Keratinocyte (primary cell): Measurements from ENCODE around the gene SCNN1B. TPM values are rescaled to one million over a fixed set of nuclear protein-coding genes. Genes with fewer than 3 reads are reported as not detected.

Experiments used
- DNase-seq: peaks from one replicate; pipeline ENCODE4 v3.0.0-alpha.2; 2011; ENCODE audit warnings: low read depth, missing footprints, low spot score
- FAIRE-seq: peaks from 2 replicates; lab custom pipeline; 2011; peaks lifted over from hg19 to GRCh38; lab: Jason Lieb, UNC
- H2AFZ ChIP-seq: 2 replicates; pipeline ENCODE4 v1.6.0; 2012; ENCODE audit warnings: low read length, control low read depth, inconsistent platforms; ENCODE audit not compliant: control insufficient read depth
- H3K27ac ChIP-seq: 2 replicates; pipeline ENCODE4 v1.5.1; 2011; ENCODE audit warnings: low read length; ENCODE audit not compliant: control insufficient read depth, insufficient read depth
- H3K27me3 ChIP-seq: 3 replicates; pipeline ENCODE4 v1.6.0; 2011; ENCODE audit warnings: low read length; ENCODE audit not compliant: control insufficient read depth, insufficient read depth; ENCODE audit errors: extremely low read depth
- H3K36me3 ChIP-seq, 2 experiments: 2 replicates in 1 of 2; 3 replicates in 1 of 2; pipeline ENCODE4 v1.5.1; 2011; ENCODE audit warnings: low read length in 2 of 2, mild to moderate bottlenecking in 1 of 2; ENCODE audit not compliant: control insufficient read depth in 2 of 2, insufficient read depth in 2 of 2; ENCODE audit errors: extremely low read depth in 1 of 2
- H3K4me1 ChIP-seq: 3 replicates; pipeline ENCODE4 v1.5.1; 2011; ENCODE audit warnings: low read length; ENCODE audit not compliant: control insufficient read depth, insufficient read depth; ENCODE audit errors: extremely low read depth
- H3K4me2 ChIP-seq: 3 replicates; pipeline ENCODE4 v1.6.0; 2011; ENCODE audit warnings: low read depth, low read length; ENCODE audit not compliant: control insufficient read depth, insufficient read depth; ENCODE audit errors: extremely low read depth
- H3K4me3 ChIP-seq, 3 experiments: fragments of 200-600 bp in 1 of 3; sonication (generic) in 1 of 3; 2 replicates in 2 of 3; 3 replicates in 1 of 3; pipeline ENCODE4 v1.5.1; 2011 to 2016; ENCODE audit warnings: low read length in 3 of 3, mild to moderate bottlenecking in 3 of 3, control low read depth in 2 of 3, inconsistent platforms in 1 of 3, low read depth in 1 of 3, mixed read lengths in 1 of 3, mixed run types in 1 of 3, moderate library complexity in 1 of 3; ENCODE audit not compliant: control insufficient read depth in 2 of 3, insufficient read depth in 2 of 3; ENCODE audit errors: extremely low read depth in 1 of 3
- H3K79me2 ChIP-seq: 2 replicates; pipeline ENCODE4 v1.6.0; 2012; ENCODE audit warnings: low read length; ENCODE audit not compliant: control insufficient read depth, insufficient read depth
- H3K9ac ChIP-seq: 3 replicates; pipeline ENCODE4 v1.6.0; 2011; ENCODE audit warnings: low read length; ENCODE audit not compliant: control insufficient read depth, insufficient read depth; ENCODE audit errors: extremely low read depth
- H3K9me1 ChIP-seq: 3 replicates; pipeline ENCODE4 v1.6.0; 2011; ENCODE audit warnings: low read length; ENCODE audit not compliant: control insufficient read depth, insufficient read depth; ENCODE audit errors: extremely low read depth
- H3K9me3 ChIP-seq: 2 replicates; pipeline ENCODE4 v1.5.1; 2012; ENCODE audit warnings: low read depth, low read length; ENCODE audit not compliant: control insufficient read depth
- H4K20me1 ChIP-seq: 3 replicates; pipeline ENCODE4 v1.6.0; 2011; ENCODE audit warnings: low read length; ENCODE audit not compliant: control insufficient read depth, insufficient read depth; ENCODE audit errors: extremely low read depth
- CTCF ChIP-seq, 3 experiments: IDR thresholded peaks in 1 of 3; conservative IDR thresholded peaks in 1 of 3; optimal IDR thresholded peaks in 1 of 3; 2 replicates in 2 of 3; 3 replicates in 1 of 3; pipeline versions ENCODE3 to v1.5.1; 2011; ENCODE audit warnings: low read length in 3 of 3, mild to moderate bottlenecking in 3 of 3, moderate library complexity in 2 of 3, control low read depth in 1 of 3, inconsistent platforms in 1 of 3; ENCODE audit not compliant: insufficient read depth in 2 of 3; ENCODE audit errors: extremely low read depth in 1 of 3
- EZH2 ChIP-seq: IDR thresholded peaks from one replicate; pipeline ENCODE4 v1.6.1; 2012; ENCODE audit warnings: inconsistent platforms, mild to moderate bottlenecking, low read length, moderate library complexity
- dilution Hi-C: fragments of 300-500 bp; cut with MboI; formaldehyde crosslinking; loops from one replicate; pipeline ENCODE4 v1.7.0; 2020; ENCODE audit warnings: low sequenced_read_pairs; ENCODE audit not compliant: extremely low pct_ligation_motif_present
- polyA plus RNA-seq, 5 experiments: library from polyadenylated mRNA; depleted of rRNA in 3 of 5; stranded (reverse) in 3 of 5; stranded (forward) in 1 of 5; unstranded in 1 of 5; fragments of >200 nt; gene quantifications; 1 replicate in 1 of 5; 2 replicates in 3 of 5; 3 replicates in 1 of 5; pipeline versions ENCODE4 v1.2.1 to v1.2.3, GENCODE V29; 2011 to 2012; ENCODE audit warnings: missing spikeins in 2 of 5, low read depth in 1 of 5, low replicate concordance in 1 of 5

Gene SCNN1B
- polyA plus RNA-seq, 1 donor (not counting 4 experiments of a cell fraction or from before 2014, with no cell fraction given) = 0.92 TPM

- H3K79me2 ChIP-seq = no peaks in the 10 kb centered on the region
- no peak for DNase-seq
- H3K4me3 ChIP-seq = no peak overlapping the region
- no peak overlapping the region for H3K4me2 ChIP-seq
- no peaks in the 10 kb centered on the region for H4K20me1 ChIP-seq
- TF ChIP-seq CTCF (optimal IDR thresholded peaks at IDR 0.05 in 1 of 3, IDR thresholded peaks at IDR 0.05 in 1 of 3, conservative IDR thresholded peaks at IDR 0.05 in 1 of 3; ENCODE audit: extremely low read depth in 1 of 3, insufficient read depth in 2 of 3, low read length in 3 of 3) = no peak
- TF ChIP-seq EZH2 = no peak
- dilution Hi-C loops = loop anchor here (25.0 kb wide), 1 partner anchor 216 kb away; no protein-coding TSS in a partner anchor
- H3K9me3 ChIP-seq = no peaks in the 10 kb centered on the region
- H3K9me1 ChIP-seq = no peaks in the 10 kb centered on the region
- H3K27ac ChIP-seq = no peak overlapping the region
- no peak overlapping the region for H3K9ac ChIP-seq
- H3K36me3 ChIP-seq = no peaks in the 10 kb centered on the region
- no peaks in the 10 kb centered on the region for H3K27me3 ChIP-seq
- FAIRE-seq = no peak
- no peaks in the 10 kb centered on the region for H3K4me1 ChIP-seq
- H2AFZ ChIP-seq = no peak overlapping the region
Observed at GRCh38 chr16:23378256-23378655, 76.2 kb downstream of the SCNN1B start.

- no peaks in the 10 kb centered on the region for H3K9me1 ChIP-seq
- no peak overlapping the region for H3K27ac ChIP-seq
- H4K20me1 ChIP-seq = no peaks in the 10 kb centered on the region
- no peak overlapping the region for H3K4me3 ChIP-seq
- no peaks in the 10 kb centered on the region for H3K27me3 ChIP-seq
- no peaks in the 10 kb centered on the region for H3K9me3 ChIP-seq
- FAIRE-seq (no peak), DNase-seq (no peak)
- TF ChIP-seq CTCF (optimal IDR thresholded peaks at IDR 0.05 in 1 of 3, IDR thresholded peaks at IDR 0.05 in 1 of 3, conservative IDR thresholded peaks at IDR 0.05 in 1 of 3; ENCODE audit: extremely low read depth in 1 of 3, insufficient read depth in 2 of 3, low read length in 3 of 3) = no peak
- no peak overlapping the region for H3K9ac ChIP-seq
- no peak overlapping the region for H2AFZ ChIP-seq
- no peaks in the 10 kb centered on the region for H3K36me3 ChIP-seq
- no peaks in the 10 kb centered on the region for H3K4me1 ChIP-seq
- no peaks in the 10 kb centered on the region for H3K79me2 ChIP-seq
- dilution Hi-C loops = loop anchor here (25.0 kb wide), 1 partner anchor 217 kb away; no protein-coding TSS in a partner anchor
- H3K4me2 ChIP-seq = no peak overlapping the region
Observed at GRCh38 chr16:23378921-23379320, 76.8 kb downstream of the SCNN1B start.
